CD4-positive, alpha-beta T cell treated with Interleukin-21 for 1 hour (primary cell): Measurements from ENCODE around the gene GORASP2.

Experiments used
- DNase-seq: peaks from one replicate; pipeline ENCODE4 v3.0.0-alpha.2; 2020

The GORASP2 gene

DNA sequence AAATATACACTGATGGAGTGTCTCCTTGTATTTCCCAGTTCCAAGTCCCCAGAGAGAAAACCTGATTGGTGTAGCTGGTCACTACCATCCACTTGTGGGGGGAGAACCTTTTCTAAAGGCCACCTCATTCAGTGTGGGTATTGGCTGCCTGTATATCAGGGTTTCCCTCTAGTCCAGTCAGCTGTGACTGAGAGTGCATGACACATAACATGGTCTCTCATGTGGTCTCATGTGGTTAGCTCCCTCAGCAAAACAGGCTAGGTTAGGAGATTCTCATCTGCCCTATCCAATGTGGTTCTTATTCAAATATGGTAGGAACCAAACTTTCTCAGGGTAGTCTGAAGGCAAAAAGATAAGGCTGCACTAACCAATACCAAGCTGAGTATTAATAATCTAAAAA lies 4.1 kb upstream of the GORASP2 start:
- DNase-seq = no peak

DNA sequence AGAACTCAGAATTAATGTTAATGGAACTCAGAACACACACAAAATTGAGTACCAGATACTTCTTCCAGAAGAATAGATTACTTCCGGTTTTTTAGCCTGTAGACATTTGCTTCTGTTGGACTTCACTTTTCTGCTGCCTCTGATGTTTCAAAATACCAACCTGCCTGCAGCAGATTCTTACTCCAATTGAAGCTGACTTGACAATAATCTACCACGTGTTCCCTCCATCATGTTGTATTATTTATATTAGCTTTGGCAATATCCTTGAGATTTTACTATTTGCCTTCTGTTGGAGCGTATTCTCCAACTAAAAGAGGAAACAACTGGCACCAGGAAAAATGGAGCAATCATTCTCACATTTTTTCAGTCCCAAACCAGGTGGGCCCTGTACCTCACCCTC lies 3.1 kb upstream of the GORASP2 start:
- no peak for DNase-seq

DNA sequence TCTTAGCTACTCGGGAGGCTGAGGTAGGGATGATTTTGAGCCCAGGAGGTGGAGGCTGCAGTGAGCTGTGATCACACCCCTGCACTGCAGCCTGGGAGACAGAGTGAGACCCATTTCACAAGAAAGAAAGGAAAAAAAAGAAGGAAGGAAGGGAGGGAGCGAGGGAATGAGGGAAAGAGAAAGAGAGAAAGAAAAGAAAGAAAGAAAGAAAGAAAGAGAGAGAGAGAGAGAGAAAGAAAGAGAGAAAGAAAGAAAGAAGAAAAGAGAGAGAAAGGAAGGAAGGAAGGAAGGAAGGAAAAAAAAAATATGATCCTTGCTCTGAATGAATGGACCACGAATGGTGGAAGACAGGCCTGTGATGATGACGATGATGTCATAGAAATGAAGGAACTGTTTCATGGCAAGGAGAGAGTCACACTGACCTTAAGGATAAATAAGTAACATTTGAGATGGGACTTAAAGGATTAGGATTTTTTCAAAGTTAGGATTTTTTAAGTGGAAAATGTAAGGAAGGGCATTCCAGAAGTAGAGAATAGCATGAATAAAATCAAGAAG lies 2.2 kb upstream of the GORASP2 start:
- no peak for DNase-seq

DNA sequence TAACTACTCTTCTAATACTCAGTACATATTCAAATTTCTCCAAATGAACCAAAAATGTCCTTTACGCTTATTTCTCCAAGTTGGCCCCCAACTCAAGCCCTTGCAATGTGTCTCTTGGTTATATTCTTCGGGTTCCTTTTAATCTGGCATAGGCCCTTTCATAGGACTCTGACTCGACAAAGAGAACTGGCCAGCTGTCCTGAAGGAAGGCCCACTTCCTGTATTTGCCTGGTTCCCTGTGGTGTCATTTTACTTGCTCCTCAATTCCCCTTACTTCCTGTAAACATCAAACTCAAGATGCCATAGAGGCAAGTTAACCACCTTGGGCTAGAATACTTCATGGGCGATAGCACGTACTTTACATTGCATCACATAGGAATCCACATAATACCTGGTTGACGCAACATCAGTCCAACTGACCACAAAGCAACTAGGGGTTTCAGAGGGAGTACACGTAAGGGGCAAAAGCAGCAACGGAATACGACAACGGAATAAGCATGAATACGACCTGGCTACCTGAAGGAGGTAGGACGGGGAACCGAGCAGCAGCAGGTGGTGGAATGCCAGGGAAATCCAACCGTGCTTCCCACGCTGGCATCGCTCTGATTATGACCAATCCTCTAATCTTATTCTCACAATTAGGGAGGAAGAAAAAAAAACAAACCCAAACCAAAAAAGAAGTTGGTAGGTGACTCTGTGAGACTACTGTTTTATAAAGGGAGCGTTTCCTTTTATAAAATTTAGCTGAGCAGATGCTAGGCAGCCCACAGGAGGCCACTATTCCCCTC lies 823 bp upstream of the GORASP2 start:
- DNase-seq = peak; percentile 16

DNA sequence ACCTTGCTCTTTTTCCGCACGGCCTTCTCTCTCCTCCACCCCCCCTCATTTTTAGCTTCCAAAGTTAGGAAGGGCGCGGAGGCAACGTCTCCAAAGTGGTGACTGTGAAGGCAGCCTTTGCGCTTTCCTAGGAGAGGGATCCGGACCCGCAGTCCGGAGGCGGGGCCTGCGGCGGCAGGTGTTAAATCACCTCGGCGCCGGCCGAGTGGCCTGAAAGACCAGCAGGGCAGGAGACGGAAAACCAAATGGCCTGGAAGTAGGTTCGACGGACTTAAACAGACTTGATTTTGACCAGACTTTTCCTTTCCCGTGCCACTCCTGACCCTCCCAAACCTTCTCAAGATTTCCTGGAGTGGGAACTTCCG lies 615 bp downstream of the GORASP2 start:
- DNase-seq = peak; percentile 47

DNA sequence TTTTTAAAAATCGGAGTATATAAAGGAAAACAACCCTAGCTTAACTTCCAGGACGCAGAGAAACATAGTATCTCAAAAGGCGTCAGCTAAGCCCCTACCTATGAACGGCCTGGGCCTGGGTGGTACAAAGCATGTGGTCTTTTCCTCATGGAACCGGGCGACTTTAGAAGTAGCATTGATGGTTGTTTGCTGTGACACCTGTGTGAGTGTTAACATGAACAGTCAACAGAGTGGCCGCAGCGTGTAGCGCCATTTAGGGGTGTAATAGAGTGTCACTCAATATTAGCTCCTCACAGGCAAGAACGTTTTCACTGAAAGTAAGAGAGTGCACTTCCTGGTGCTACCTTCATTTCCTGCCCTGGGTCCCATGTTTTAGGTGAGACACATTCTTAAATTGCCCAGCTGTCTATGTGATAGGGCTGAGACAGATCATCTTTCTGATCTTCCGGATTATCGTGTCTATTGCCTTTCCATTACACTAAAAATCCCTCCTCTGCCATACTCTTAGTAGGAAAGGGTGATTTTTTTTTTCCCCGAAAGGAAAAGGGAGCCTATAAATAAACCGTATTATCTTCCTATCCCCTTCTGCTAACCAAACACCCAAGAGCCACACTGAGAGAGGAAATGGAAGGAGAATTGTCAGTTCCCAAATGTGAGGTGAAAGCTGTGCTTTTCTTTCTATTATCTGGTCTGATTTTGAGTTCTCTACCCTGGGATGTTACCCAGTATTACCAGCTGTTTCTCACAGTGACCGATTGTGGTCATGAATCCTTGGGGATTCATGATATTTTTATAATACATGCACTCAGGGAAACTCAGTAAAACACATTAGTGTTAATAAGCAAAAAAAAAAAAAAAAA lies 1.3 kb downstream of the GORASP2 start:
- DNase-seq = peak; percentile 82

DNA sequence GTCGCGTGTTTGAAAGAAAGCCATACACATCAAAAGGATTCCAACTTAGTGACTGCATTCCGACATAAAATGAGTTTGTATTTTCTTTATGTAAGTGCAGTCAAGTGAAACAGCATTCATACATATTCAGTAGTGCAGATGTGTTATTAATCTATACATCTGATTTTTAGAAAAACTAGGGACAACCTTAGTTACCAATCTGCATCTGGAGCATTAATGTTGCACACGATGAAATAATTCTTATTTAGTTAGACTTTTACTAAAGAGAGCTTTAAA lies 1.9 kb downstream of the GORASP2 start:
- DNase-seq = no peak

DNA sequence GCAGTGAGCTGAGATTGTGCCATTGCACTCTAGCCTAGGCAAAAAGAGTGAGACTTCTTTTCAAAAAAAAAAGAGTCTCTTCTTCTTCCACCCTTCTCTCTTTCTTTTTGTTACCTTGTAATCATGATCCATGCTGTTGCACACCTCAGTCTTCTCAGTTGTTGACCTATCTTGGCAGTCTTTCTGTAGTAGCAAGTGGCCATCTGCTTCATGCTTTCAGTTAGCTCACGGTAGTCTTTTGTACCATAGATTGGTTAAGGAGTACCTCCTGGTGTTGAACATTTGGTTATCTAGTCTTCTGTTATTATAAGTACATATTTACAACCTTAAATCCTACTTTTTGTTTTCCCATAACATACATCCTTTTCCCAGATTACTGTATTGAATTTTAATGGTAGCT lies 3.1 kb downstream of the GORASP2 start:
- DNase-seq = no peak

DNA sequence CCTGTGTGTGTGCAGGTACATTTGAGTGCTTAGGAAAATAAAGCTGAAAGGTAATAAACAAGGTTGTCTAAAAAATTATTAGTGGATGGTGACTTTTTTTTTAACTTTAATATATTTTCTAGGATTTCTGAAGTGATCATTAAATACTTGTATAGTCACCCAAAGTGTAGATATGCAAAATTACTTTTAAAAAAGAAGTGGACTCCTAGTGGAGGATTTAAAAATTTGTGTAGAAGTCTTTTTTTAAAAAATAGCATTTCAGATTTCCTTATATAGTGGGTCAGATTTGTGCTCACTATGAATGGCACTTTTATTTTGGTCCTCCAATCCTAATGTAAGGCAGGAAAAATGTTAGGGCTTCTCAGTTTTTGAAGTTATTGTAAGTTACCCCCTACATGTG lies 3.9 kb downstream of the GORASP2 start:
- no peak for DNase-seq

DNA sequence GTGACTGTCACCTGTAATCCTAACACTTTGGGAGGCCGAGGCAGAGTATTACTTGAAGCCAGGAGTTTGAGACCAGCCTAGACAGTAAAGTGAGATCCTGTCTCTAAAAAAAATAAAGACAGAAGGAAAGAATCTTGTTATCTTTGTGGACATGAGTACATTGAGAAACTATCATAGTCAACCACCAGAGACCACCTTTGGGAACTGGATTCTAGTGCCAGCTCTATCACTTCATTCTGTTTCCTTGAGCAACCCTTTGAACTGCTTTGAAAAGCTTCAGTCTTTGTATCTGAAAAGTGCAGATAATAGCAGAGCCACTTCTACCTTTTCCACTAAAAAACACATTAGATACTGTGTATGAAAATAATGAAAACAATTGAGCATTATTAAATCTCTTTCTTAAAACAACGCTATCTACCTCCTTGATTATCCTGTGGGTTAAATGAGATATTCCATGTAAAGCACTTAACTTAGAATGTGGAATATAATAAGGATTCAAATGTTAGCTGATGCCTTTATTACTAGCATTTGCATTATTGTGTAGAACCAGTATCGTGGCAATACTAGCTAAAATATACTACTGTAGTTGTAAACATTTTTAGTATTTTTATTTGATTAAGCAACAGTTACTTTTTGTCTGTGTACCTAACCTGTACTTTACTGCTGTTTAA lies 8.8 kb downstream of the GORASP2 start:
- no peak for DNase-seq

DNA sequence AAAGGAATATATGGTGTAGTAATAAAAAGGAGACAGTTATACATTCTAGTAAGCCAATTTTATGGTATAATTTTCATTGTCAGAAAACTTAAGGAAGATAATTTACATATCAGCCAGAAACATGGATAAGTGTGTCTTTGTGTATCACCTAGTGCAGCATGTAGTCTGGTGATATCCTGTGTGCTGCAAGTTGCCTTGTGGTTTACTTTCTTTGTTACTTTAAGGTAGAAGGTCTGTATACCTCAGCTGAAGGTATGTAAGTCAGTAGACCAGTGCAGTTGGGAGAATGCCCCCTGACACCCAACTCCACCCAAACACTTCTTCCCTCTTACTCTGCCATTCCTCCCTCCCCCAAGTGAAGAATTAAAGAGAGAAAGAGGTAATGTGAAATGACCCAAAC lies 11.0 kb downstream of the GORASP2 start:
- DNase-seq = no peak

DNA sequence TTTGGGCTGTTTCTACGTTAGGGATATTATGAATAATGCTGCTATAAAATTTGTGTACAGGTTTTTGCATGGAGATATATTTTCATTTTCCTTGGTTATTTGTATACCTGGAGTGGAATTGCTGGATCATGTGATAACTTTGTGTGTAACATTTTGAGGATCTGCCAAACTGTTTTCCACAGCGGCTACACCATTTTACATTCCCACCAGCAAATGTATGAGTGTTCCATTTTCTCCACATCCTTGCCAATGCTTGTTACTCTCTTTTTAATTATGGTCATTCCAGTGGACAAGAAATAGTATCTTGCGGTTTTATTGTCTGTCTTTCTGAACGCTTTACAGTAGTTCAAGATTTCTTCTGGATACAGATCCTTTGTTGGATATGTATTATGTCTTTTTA lies 13.6 kb downstream of the GORASP2 start:
- no peak for DNase-seq

DNA sequence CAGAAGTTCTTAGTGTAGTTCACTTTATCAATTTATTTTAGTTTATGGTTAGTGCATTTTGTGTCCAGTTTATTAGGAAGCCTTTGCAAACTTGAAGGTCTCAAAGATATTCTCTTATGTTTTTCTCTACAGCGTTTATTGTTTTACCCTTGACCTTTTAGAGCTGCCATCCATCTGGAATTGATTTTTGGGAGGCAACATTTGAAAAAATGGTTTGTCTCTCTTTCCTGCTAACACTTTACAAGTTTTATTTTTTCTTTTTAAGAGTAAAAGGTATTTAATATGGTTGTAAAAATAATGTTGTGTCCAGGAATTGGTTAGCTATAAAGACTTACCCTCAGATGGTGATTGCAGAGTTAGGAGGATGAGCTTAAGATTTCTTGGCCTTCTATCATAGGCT lies 14.0 kb downstream of the GORASP2 start:
- DNase-seq = no peak

DNA sequence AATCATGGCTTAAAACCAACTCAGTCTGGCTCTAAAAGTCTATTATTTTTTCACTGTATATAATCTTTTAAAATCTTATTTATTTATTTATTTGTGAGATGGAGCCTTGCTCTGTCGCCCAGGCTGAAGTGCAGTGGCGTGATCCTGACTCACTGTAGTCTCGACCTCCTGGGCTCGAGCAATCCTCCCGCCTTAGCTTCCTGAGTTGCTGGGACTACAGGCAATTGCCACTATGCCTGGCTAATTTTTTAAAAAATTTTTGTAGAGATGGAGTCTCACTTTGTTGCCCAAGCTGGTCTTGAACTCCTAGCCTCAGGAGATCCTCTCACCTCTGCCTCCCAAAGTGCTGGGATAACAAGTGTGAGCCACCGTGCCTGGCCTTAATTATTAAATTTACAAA lies 14.5 kb downstream of the GORASP2 start:
- DNase-seq = no peak

DNA sequence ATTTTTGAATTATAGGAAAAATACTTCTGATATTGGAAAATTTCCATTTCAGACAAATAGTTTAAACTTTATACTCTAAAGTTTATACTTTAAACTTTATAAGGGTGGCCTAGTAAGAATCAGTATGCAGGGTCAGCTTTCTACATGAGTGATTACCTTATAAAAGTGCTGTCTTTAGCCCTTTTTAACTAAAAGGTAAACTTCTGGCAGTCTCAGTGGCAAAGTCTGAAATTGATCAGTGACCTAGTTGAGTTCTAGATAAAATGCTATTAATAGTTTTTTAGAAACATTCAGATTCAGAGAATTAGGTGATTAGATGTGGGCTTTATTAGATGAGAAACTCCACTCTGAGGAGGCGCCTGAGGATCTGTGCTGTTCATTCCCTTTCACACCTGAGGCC lies 15.5 kb downstream of the GORASP2 start:
- no peak for DNase-seq

DNA sequence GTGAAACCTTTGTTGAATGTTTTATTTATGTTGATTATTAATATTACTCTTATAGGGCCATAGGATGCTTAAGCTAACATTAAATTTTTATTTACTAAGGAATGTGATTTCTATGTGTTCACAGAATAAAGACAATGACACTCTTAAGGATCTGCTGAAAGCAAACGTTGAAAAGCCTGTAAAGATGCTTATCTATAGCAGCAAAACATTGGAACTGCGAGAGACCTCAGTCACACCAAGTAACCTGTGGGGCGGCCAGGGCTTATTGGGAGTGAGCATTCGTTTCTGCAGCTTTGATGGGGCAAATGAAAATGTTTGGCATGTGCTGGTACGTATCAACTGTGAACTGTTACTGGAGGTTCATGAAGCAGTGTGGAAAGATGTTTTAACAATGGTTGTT lies 20.4 kb downstream of the GORASP2 start:
- DNase-seq = no peak

DNA sequence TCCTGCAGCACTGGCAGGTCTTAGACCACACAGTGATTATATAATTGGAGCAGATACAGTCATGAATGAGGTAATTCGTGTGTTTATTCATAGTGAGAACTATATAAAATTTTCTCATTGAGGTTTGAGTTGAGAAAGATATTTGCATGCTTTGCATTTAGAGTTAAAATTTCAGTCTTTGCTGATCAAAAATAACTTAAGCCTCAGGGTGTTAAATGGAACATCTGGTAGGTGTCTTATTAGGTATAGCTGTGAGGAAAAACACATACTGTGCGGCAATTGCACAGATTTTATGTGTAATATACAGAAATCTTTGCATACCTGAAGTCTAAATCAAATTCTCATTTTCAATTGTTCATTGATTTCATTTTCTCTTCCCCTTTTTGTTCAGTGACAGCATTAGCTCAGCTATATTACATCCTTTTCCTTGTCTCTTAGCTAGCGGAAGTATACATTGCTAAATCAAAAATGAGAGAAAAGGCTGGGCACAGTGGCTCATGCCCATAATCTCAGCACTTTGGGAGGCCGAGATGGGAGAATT lies 21.2 kb downstream of the GORASP2 start:
- no peak for DNase-seq

DNA sequence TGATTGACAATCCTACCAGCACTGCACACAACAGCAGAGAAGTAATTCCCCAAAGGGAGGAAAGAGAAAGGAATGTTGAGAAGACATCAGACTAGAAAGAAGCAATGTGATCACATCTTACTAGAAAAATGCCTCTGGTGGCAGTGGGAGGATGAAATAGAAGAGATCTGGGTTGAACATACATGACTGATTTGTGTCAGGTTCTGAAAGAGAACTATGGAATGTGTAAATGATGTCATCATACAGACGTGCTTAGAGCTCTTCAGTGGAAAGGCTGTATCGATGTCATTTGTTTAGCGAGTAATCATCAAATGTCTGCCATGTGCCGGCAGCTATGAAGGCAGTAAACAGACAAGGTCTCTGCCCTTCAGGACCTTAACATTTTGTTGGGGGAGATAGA lies 24.9 kb downstream of the GORASP2 start:
- DNase-seq = no peak

DNA sequence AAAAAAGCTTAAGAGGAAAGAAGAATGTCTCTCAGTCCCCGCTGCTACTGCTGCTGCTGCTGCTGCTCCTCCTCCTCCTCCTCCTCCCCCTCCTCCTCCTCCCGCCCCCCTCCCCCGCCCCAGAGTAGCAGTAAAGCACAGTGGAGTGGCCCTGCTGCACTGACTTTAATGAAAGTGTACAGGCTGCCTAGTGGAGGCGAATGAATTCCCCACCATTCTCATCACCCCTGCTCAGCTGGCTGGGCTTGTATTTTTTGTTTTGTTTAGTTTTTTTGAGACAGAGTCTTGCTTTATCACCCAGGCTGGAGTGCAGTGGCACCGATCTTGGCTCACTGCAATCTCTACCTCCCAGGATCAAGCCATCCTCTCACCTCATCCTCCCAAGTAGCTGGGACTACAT lies 34.3 kb downstream of the GORASP2 start:
- no peak for DNase-seq

DNA sequence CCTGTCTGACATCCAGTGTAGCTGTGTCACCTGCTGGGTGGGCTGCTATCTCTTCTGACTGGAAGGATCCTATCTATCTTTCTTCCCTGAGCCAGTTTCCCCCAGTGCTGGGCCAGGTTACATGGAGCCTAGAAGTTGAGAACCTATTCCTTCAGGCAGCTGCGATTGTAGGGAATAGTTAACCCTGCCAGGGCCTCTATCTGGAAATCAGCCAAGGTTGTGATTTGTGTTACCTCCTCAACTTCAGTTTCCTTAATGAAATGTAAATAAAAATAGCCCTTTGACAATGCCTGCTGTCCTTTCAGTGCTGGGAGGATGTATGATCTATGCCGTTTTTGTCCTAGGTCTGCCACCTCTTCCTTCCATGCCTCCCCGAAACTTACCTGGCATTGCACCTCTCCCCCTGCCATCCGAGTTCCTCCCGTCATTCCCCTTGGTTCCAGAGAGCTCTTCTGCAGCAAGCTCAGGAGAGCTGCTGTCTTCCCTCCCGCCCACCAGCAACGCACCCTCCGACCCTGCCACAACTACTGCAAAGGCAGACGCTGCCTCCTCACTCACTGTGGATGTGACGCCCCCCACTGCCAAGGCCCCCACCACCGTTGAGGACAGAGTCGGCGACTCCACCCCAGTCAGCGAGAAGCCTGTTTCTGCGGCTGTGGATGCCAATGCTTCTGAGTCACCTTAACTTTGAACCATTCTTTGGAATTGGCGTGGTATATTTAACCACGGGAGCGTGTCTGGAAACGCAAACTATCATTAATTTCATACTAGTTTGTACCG lies 36.6 kb downstream of the GORASP2 start:
- DNase-seq = no peak

DNA sequence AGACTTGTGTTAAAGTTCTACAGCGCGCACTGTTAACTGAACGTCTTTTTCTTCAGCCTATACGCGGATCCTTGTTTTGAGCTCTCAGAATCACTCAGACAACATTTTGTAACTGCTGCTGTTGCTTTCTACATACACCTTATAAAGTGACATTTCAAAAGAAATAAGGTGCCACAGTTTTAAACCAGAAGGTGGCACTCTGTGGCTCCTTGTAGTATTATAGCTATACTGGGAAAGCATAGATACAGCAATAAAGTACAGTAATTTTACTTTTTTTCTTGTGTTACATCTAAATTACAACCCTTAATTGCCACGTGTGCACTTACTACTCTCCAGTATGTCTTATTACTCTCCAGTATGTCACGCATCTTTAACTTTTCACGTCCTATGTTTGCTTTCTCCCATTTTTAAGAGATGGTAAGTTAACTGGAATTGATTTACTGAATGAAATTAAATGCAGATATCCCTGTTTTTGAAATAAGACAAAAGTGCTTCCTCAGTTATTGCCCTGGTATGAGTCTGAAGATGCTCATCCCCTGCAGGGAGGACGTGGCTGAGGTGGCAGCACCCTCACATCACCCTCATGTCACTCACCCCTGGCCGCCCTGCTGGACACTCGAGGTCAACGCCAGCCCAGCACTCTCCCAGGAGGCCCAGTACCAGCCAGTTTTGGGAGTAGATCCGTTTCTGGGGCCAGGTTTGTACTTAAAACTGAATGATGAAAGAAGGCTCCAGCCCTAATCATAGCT lies 37.8 kb downstream of the GORASP2 start:
- no peak for DNase-seq

DNA sequence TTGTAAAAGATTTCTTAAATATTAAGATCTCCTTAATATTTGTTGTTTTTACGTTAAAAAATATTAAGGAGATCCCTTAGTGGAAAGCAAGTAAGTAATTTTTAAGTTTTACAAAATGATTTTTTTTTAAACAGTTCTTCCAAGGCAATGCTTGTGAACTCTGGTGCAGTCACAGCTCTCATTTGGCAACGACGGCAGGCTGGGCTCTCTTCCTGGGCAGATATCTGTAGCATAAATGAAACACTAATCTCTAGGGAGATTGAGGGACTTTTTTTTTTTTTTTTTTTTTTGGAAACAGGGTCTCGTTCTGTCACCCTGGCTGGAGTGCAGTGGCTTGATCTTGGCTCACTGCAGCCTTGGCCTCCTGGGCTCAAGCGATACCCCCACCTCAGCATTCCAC lies 38.5 kb downstream of the GORASP2 start:
- no peak for DNase-seq
